ENCODE results near the gene TTLL11. TPM values are rescaled to one million over a fixed set of nuclear protein-coding genes. Genes with fewer than 3 reads are reported as not detected.

TTLL11 gene
- total RNA-seq, 6 experiments from 2014 or later = 3.2 to 5.2 (median 4.1) TPM

GRCh38 chr9:122116448-122117173 lies 23.5 kb upstream of the TTLL11 start:
- 82% methylated on average over 3 of the region's 10 CpGs for WGBS (ENCODE audit: insufficient coverage, low coverage, low lambda C conversion rate, missing lambda C conversion rate)

GRCh38 chr9:122116040-122116439 lies 22.9 kb upstream of the TTLL11 start:
- intact Hi-C loops (cut with DNase I) = no loop called here
- no peak overlapping the region for H3K4me3 ChIP-seq
- WGBS (ENCODE audit: insufficient coverage, low coverage, low lambda C conversion rate, missing lambda C conversion rate) = 36% methylated on average over 3 of the region's 4 CpGs
- no peaks in the 10 kb centered on the region for H3K36me3 ChIP-seq
- no peaks in the 10 kb centered on the region for H3K27me3 ChIP-seq
- H3K27ac ChIP-seq = no peak overlapping the region
- no peaks in the 10 kb centered on the region for H3K4me1 ChIP-seq
- DNase-seq (no peak), ATAC-seq (no peak)
- H3K9me3 ChIP-seq = no peaks in the 10 kb centered on the region
- TF ChIP-seq POLR2A (IDR thresholded peaks at IDR 0.05) (no peak), CTCF (IDR thresholded peaks at IDR 0.05) (no peak)

More at GRCh38 chr9:122116448-122117173, 23.5 kb upstream of the TTLL11 start:
- H3K36me3 ChIP-seq = no peaks in the 10 kb centered on the region
- no peaks in the 10 kb centered on the region for H3K27me3 ChIP-seq
- TF ChIP-seq POLR2A (IDR thresholded peaks at IDR 0.05) (no peak), CTCF (IDR thresholded peaks at IDR 0.05) (no peak)
- intact Hi-C loops (cut with DNase I) = no loop called here
- H3K27ac ChIP-seq = no peak overlapping the region
- no peak overlapping the region for H3K4me3 ChIP-seq
- no peaks in the 10 kb centered on the region for H3K9me3 ChIP-seq
- DNase-seq (no peak), ATAC-seq (no peak)
- no peaks in the 10 kb centered on the region for H3K4me1 ChIP-seq

GRCh38 chr9:122115176-122116035 lies 22.3 kb upstream of the TTLL11 start:
- Histone ChIP-seq H3K27me3 (no peaks in the 10 kb centered on the region), H3K27ac (no peak overlapping the region), H3K4me3 (no peak overlapping the region), H3K36me3 (no peaks in the 10 kb centered on the region), H3K9me3 (no peaks in the 10 kb centered on the region), H3K4me1 (no peaks in the 10 kb centered on the region)
- ATAC-seq = no peak
- no peak for DNase-seq
- TF ChIP-seq CTCF (IDR thresholded peaks at IDR 0.05) = no peak
- TF ChIP-seq POLR2A (IDR thresholded peaks at IDR 0.05) = no peak
- intact Hi-C loops (cut with DNase I) = no loop called here
- WGBS (ENCODE audit: insufficient coverage, low coverage, low lambda C conversion rate, missing lambda C conversion rate) = 28% methylated on average over 8 of the region's 12 CpGs

- DNase-seq = no peak
- no peaks in the 10 kb centered on the region for H3K4me1 ChIP-seq
- WGBS (ENCODE audit: insufficient coverage, low coverage, low lambda C conversion rate, missing lambda C conversion rate) = 16% methylated on average over 2 of the region's 5 CpGs
- H3K27ac ChIP-seq = no peak overlapping the region
- no peaks in the 10 kb centered on the region for H3K27me3 ChIP-seq
- H3K4me3 ChIP-seq = no peak overlapping the region
- no peak for ATAC-seq
- H3K36me3 ChIP-seq = no peaks in the 10 kb centered on the region
- H3K9me3 ChIP-seq = no peaks in the 10 kb centered on the region
- TF ChIP-seq POLR2A (IDR thresholded peaks at IDR 0.05) (no peak), CTCF (IDR thresholded peaks at IDR 0.05) (no peak)
- intact Hi-C loops (cut with DNase I) = no loop called here
These were observed 20.5 kb upstream of the TTLL11 start for GRCh38 chr9:122113574-122113973.

Measured in right lobe of liver (tissue), 6 donors.